NB4 (cell line): ENCODE results near the gene MGA.

Experiments
- MAX ChIP-seq: IDR thresholded peaks from 2 replicates; pipeline ENCODE4 v1.6.1; 2011; ENCODE audit warnings: low read depth, low read length
- MYC ChIP-seq: IDR thresholded peaks from 2 replicates; pipeline ENCODE4 v1.6.1; 2011; ENCODE audit warnings: low read depth, low read length
- POLR2A ChIP-seq: IDR thresholded peaks from 2 replicates; pipeline ENCODE4 v1.6.1; 2011; ENCODE audit warnings: mild to moderate bottlenecking; ENCODE audit not compliant: insufficient read length; ENCODE audit errors: extremely low read depth
- TF ChIP-seq, protein P1 (sequence below): IDR thresholded peaks from one replicate; pipeline ENCODE4 v1.5.1; 2012; ENCODE audit warnings: low read depth, low read length

- TF ChIP-seq, protein P1, sequence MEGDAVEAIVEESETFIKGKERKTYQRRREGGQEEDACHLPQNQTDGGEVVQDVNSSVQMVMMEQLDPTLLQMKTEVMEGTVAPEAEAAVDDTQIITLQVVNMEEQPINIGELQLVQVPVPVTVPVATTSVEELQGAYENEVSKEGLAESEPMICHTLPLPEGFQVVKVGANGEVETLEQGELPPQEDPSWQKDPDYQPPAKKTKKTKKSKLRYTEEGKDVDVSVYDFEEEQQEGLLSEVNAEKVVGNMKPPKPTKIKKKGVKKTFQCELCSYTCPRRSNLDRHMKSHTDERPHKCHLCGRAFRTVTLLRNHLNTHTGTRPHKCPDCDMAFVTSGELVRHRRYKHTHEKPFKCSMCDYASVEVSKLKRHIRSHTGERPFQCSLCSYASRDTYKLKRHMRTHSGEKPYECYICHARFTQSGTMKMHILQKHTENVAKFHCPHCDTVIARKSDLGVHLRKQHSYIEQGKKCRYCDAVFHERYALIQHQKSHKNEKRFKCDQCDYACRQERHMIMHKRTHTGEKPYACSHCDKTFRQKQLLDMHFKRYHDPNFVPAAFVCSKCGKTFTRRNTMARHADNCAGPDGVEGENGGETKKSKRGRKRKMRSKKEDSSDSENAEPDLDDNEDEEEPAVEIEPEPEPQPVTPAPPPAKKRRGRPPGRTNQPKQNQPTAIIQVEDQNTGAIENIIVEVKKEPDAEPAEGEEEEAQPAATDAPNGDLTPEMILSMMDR, result no peak
- TF ChIP-seq POLR2A (no peak), MYC (no peak), MAX (no peak)
Observed at GRCh38 chr15:41788262-41788661, 128.1 kb downstream of the MGA start.
